HG02798 (cell line): Measurements from ENCODE around the gene NDOR1.

Experiments used
- ATAC-seq: cut with Tn5 transposase; IDR thresholded peaks from one replicate; pipeline ENCODE4 v1.9.1; 2021; ENCODE audit warnings: mild to moderate bottlenecking; ENCODE audit not compliant: unreplicated experiment, poor library complexity

NDOR1 gene

DNA sequence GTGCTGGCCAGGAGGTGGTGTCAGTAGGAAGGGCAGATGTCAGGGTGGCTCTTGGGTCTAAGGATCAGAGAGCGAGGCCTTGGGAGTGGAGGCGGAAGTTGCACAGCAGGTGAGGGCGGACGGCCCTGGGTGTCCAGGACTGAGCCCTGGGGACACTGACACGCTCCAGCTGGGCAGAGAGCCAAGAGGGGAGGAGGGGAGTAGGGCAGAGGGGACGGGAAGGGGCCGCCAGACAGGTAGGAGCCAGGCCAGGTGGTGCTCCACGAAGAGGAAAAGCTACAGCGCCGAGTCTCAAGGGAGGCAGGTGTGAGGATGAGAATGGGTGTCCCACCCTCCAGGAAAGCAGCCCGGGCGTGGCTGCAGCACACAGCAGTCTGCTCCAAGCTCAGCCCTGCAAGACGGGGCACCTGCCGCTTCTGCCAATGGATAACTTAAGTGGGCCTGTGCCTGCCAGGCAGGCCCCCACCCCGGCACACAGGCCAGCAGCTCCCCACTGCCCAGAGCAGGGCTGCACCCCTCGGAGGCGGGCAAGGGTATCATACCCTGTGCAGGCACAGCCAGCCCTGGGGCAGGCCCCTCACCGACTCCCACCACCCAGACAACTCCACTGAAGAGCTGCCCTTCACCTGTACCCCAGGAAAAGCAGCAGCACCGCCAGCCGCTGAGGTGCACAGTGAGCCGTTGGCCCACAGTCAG, 9.8 kb upstream of the NDOR1 start:
- no peak for ATAC-seq

DNA sequence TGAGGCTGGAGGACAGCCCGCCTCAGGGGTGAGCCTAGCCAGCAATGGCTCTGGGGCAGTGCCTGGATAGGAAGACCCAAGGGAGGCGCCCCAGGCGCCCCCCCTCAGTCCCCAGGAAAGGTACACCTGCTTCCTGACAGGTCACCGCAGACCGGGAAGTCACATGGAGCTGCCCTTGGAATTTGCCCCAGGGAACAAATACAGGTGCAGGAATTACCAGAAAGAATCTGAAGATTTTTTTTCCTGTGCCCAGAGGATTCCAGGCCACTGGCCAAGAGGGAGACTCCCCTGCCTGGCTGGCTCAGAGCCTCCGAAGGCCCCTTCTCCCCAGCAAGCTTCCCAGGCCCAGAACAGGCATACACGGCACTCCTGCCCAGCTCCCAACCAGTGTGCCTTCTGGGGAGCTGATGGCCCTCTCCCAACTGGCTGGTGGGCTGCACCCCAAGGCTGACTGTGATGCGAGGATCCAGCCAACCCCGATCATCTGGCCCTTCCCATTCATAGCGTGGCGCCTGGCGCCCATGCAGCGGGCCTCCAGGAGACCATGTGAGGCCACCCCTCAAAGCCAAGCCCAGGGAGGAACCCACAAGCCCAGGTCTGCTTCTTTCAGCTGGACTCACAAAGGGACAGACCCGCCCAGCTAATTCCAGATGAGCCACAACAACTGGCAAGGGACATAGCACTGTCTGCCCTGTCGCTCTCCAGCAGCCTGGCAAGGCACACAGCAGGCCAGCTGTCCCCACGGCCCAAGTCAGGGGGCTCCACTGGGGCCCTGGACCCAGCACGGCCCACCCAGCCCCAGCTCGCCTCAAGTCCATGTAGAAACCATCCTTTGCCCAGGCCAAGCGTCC, 7.2 kb upstream of the NDOR1 start:
- ATAC-seq = no peak

DNA sequence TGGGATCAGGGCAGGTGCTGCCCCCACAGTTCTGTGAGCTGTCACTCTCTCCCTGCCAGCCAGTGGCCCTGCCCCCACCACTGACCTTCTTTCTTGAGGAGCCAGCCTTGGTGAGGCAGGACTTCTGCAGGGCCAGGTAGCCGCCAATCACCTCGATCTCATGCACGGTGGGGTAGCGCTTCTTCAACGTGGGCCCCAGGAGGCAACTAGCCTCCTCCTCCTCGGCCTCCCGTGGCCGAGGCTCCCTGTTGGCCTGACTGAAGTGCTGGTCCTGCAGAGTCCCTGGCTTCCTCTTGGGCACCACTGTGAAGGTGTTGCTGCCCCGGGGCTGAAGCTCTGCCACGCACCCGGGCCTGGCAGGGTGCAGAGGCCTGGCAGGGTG, 6.6 kb upstream of the NDOR1 start:
- ATAC-seq = no peak

DNA sequence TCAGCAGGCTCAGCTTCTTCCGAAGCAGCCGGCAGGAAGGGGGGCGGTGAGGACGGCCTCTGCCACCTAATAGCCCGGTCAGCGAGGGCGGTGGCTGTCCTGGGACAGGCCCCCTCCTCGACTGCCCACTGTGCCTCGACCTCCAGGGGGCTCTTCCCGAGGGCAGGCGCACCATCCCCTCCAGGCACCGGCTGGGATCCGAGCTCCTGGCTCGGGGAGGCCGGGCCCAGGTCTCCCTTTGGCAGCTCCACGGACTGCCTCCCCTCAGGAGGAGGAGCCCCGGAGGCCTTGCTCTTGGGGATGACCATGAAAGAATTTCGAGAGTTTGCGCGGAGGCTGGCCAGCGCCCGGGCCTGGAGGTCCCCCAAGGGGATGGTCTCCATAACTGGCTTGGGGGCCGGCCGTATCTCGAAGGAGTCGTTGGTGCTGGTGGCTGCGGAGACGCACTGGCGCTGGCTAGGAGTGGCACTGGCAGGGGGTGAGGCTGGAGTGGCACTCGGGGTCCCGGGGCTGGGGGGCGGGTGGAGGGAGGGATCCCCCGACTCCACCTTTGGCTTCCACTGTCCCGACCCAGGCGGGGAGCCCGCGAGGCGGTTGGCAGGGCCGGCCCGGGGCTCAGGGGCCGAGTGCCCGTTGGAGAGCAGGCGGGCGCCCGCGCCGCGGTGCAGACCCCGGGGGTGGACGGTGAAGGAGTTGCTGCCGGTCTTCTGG, 5.9 kb upstream of the NDOR1 start:
- no peak for ATAC-seq

DNA sequence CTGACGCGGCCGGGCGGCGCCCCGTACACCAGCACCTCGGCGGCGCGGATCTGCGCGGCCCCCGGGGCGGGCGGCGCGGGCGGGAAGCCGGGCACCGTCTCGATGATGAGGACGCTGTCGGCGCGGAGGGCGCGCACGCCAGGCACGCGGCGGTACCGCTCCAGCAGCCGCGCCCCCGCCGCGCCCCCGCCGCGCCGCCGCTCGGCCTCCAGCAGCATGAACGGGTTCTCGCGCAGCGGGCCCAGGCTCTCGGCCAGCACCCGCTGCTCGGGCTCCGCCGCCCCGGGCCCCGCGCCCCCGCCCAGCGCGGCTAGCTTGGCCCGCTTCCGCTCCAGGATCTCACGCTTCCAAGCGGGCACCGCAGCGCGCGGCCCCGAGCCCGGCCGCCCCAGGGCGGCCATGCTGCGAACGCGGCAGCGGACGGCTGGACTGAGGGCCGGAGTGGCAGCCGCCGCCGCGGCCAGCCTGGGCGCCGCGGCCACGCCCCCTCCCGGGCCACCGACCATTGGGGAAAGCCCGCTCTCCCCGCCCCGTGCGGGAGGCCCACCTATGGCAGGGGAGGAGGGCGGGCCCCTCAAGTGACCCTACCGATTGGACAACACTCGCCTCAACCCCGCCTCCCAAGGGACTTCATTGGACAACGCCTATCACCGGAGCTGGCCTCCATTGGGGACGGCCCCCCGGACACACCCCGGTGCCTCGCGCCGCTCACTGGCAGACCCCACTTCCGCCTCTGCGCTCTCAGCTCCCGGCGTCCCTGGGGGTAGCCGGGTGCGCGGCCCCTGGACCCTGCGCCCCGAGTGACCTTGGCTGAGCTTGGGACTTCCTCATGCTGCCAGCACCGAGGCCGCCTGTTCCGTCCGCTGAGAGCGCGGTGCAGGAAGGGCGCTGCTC, 4.9 kb upstream of the NDOR1 start, which contains the start of gene TPRN:
Gene TPRN (minus strand): TSS at position 431 of the 894 bp plus-strand sequence. CDS start 30 bp downstream, at position 401.
- peak; percentile 90 for ATAC-seq

DNA sequence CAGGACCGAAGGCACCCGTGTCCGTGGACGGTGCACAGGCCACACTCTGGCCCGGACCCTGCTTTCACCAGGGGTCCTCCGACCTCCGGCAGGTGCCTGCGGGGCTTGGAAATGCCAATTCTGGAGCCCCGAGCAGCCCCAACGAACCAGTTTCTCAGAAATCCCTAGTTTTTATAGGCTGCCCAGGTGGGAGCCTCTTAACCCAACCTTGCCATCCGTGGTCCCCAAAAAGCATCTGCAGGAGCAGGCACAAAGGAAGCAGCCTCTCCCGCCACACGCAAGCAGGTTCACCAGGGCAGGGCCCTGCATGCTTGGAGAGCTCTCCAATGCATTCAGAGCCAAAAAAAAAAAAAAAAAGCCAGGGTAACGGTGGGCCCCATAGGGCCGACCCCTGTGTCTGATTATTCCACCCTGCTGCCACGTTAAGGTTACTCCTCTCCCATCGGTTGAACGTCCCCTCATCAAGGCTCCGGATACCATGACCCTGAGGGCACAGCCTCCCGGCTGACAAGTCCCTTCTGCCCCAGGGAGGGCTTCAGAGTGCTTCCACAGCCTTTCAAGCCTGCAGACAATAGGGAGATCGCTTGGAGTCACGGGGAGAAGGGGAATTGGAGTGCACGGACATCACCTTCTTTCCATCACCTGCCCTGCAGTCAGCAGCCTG, 4.2 kb upstream of the NDOR1 start:
- ATAC-seq = no peak

DNA sequence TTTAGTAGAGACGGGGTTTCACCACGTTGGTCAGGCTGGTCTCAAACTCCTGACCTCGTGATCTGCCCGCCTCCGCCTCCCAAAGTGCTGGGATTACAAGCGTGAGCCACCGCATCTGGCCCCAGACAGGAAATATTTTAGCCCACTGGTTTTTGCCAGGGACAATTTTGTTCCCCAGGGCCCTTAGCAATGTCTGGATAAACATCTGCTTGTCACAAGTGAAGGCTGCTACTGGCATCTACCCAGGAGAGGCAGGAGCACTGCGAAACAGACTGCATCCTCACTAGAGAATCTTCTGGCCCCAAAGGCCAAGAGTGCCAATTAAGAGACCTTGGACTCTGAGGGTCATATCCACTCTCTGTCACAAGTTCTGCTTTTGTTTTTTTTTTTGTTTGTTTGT, 2.5 kb upstream of the NDOR1 start:
- no peak for ATAC-seq

DNA sequence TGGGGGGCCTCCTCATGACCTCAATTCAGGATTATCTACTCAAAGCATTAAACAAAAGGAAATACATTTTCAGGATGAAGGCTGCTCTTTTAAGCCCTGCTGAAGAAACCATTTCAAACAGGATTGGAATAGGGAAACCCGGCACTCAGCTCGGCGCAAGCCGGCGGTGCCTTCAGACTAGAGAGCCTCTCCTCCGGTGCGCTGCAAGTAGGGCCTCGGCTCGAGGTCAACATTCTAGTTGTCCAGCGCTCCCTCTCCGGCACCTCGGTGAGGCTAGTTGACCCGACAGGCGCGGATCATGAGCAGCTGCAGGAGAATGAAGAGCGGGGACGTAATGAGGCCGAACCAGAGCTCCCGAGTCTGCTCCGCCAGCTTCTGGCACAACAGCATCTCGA, 772 bp upstream of the NDOR1 start:
- ATAC-seq = no peak

DNA sequence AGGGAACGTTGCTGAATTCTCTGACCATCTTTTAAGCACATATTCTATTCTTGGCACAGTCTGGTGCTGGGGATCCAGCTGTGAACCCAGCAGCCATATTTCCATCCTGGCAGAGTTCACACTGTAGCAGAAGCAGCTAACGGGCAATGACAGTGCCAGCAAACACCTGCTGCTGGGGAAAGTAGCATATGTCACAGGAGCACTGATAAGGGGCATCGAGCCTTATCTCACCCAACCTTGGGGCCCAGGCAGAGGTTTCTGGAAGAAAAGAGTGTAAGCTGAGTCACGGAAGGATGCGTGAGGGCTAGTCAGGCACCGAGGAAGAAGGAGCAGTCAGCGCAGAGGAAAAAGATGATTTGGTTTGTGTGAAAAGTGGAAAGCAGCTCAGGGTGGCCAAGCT, 1.1 kb downstream of the NDOR1 start:
- no peak for ATAC-seq

DNA sequence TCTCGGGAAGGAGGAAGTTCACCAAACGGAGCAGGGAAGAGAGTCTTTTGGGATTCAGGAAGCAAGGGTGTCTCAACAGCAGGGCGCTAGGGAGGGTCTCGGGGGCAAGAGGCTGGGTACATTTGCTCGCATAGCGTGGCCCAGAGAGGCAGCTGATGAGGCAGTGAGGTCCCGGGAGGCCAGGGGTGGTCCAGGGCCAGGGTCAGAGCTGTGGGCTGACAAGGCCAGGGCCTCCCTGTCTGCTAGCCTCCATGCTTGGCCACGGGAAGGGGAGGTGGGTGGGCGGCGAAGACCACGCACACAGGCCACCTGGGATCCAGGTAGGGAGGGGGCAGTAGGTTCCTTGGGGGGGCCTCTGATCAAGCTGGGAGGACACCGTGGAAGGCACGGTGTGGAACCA, 6.0 kb downstream of the NDOR1 start:
- no peak for ATAC-seq

DNA sequence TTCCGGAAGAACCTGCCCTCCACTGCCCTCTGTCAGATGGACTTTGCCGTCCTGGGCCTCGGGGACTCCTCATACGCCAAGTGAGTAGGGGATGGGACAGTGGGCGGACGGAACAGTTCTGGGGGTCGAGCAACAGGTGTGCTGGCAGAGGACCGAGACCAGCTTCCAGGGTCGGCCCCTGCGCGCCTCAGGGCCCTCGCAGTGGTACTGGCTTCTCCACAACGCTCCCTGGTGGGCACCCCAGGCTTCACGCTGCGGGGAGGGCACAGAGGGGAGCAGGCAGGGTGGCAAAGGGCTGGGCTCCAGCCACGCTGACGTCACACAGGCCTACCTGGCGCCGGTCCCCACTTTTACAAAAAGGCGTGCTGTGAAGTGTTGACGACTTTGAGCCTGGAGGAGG, 7.0 kb downstream of the NDOR1 start:
- no peak for ATAC-seq

DNA sequence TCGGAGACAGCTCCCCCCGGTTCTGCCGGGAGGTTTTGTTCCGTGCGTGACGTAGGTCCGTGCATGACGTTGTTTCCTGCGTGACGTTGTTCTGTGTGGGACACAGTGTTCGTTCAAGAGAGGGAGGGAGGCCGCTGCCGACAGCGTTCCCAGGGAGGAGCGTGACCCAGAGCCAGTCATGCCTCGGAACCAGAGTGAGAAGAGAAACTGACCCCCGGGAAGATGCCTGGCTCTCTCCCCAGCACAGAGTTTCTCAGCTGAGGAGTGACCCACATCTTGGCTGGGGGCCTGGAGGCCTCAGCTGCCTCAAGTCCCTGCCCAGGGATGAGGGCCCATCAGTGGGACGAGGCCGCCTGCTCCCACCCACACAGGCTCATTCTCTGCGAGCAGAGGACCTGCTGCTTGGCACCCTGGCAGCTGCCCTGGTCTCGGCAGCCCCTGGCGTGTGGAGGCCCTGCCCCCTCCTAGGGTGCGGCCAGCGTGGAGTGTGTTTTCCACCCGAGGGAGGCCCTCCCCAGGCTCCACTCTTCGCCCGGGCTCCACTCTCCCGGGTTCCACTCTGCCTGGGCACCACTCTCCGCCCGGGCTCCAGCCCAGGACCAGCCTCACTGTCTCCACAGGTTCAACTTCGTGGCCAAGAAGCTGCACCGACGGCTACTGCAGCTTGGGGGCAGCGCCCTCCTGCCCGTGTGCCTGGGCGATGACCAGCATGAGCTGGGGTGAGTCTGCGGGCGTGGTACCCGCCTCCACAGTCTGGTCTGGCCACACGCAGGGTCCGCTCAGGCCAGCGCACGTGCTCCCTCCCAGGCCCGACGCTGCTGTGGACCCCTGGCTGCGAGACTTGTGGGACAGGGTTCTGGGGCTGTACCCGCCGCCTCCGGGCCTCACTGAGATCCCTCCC, 7.9 kb downstream of the NDOR1 start:
- no peak for ATAC-seq

DNA sequence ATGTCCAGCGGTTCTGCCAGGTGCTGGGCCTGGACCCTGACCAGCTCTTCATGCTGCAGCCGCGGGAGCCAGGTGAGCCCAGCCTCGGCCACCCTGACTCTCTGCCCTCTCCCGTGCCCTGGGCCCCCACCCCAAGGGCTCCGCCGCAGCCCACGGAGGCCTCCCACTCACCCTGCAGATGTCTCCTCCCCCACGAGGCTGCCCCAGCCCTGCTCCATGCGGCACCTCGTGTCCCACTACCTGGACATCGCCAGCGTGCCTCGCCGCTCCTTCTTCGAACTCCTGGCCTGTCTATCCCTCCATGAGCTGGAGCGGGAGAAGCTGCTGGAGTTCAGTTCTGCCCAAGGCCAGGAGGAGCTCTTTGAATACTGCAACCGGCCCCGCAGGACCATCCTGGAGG, 9.1 kb downstream of the NDOR1 start:
- ATAC-seq = no peak

DNA sequence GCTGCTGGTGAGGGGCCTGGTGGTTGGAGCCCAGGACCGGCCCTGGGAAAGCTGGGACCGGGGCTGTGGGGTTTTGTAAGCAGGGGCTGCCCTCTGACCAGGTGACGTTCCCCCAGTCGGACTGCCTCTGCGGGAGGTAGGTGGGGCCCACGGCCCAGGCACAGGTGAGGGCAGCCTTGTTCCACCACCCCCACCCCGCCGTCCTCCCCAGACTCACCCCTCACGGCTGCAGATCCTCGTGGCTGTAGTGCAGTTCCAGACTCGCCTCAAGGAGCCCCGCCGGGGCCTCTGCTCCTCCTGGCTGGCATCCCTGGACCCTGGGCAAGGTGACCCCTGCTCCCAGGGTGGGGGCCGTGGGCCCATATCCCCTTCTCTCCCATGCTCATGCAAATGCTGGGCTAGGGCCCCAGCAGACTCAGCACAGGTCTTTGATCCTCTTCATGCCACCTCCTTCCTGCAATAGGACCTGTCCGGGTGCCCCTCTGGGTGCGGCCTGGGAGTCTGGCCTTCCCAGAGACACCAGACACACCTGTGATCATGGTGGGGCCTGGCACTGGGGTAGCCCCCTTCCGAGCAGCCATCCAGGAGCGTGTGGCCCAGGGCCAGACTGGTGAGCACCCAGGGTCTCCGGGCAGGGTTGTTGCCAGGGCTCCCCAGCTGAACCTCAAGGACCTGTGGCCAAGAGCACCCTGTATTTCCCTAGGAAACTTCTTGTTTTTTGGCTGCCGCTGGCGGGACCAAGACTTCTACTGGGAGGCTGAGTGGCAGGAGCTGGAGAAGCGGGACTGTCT, 9.9 kb downstream of the NDOR1 start:
- no peak for ATAC-seq

DNA sequence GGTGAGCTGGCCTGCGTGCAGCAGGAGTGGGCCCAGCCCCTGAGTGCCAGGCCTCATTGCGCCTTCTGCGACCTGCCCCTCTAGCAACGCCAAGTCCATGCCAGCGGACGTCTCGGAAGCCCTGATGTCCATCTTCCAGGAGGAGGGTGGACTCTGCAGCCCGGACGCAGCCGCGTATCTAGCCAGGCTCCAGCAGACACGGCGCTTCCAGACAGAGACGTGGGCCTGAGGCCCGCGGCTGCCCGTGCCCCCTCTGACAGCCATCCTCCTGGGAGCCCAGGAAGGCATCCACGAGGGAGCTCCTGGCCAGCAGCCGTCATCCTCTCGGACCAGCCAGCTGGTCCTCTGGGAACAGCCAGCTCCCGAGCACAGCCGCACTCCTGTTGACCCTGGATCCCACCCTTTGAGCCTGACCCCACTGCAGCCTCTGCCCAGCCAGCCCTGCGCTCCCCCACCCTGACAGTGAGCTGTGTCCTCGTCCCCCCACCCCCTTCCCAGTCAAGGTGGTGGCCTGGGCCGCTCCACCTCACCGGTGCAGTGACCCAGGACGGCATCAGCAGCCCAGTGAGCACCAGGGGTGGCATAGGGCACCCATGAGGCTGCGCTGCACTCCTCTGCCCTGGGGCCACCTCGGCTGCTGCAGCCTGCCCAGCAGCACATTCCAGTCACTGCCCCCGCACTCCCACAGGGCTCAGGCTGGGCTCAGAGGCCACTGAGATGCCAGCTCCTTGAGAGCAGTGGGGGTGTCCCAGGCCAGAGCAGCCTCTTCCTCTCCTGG, 10.9 kb downstream of the NDOR1 start:
- no peak for ATAC-seq

DNA sequence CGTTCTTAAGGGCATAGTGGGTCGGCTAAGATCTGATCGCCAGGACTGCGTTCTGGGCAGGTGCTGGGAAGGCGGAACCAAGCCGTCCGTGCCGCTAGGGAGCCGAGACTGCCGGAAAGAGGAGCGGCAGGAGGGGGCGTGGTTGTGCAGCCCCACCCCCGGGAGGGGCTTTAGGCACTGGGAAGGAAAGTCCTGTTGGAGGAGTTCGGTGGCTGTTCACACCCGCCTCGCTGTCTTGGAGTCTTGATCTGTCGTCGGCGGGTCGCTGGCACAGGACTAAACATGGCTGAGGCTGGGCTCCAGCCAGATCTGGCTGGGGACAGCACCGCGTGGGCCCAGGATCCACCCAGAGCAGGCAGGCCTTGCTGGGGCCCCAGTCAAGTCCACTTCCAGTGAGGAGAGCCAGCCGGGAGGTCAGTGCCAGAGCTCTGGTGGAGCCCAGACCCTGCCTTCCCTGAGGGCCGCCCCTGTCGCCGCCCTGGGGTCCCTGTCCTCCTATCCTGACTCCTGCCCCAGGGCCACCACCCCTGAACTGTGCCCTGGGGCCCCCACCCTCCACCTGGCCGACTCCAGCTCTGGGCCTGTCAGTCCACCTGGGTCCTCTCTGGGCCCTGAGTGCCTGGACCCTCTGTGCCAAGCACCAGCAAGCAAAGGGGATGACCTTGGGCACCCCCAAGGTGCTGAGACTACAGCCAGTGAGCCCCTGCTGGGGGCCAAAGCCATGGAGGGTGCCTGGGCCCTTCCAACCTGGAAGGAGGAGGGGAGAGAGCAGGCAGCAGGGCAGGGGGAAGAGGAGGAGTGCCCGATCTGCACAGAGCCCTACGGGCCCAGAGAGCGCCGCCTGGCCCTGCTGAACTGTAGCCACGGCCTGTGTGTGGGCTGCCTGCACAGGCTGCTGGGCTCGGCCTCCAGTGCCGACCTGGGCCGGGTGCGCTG, 12.0 kb downstream of the NDOR1 start:
- no peak for ATAC-seq
